Keratinocyte (primary cell): ENCODE data around the gene GNB3. TPM values are rescaled to one million over a fixed set of nuclear protein-coding genes. Genes with fewer than 3 reads are reported as not detected.

Experiments used
- DNase-seq: peaks from one replicate; pipeline ENCODE4 v3.0.0-alpha.2; 2011; ENCODE audit warnings: low read depth, missing footprints, low spot score
- FAIRE-seq: peaks from 2 replicates; lab custom pipeline; 2011; peaks lifted over from hg19 to GRCh38; lab: Jason Lieb, UNC
- H2AFZ ChIP-seq: 2 replicates; pipeline ENCODE4 v1.6.0; 2012; ENCODE audit warnings: low read length, control low read depth, inconsistent platforms; ENCODE audit not compliant: control insufficient read depth
- H3K27ac ChIP-seq: 2 replicates; pipeline ENCODE4 v1.5.1; 2011; ENCODE audit warnings: low read length; ENCODE audit not compliant: control insufficient read depth, insufficient read depth
- H3K27me3 ChIP-seq: 3 replicates; pipeline ENCODE4 v1.6.0; 2011; ENCODE audit warnings: low read length; ENCODE audit not compliant: control insufficient read depth, insufficient read depth; ENCODE audit errors: extremely low read depth
- H3K36me3 ChIP-seq, 2 experiments: 2 replicates in 1 of 2; 3 replicates in 1 of 2; pipeline ENCODE4 v1.5.1; 2011; ENCODE audit warnings: low read length in 2 of 2, mild to moderate bottlenecking in 1 of 2; ENCODE audit not compliant: control insufficient read depth in 2 of 2, insufficient read depth in 2 of 2; ENCODE audit errors: extremely low read depth in 1 of 2
- H3K4me1 ChIP-seq: 3 replicates; pipeline ENCODE4 v1.5.1; 2011; ENCODE audit warnings: low read length; ENCODE audit not compliant: control insufficient read depth, insufficient read depth; ENCODE audit errors: extremely low read depth
- H3K4me2 ChIP-seq: 3 replicates; pipeline ENCODE4 v1.6.0; 2011; ENCODE audit warnings: low read depth, low read length; ENCODE audit not compliant: control insufficient read depth, insufficient read depth; ENCODE audit errors: extremely low read depth
- H3K4me3 ChIP-seq, 3 experiments: fragments of 200-600 bp in 1 of 3; sonication (generic) in 1 of 3; 2 replicates in 2 of 3; 3 replicates in 1 of 3; pipeline ENCODE4 v1.5.1; 2011 to 2016; ENCODE audit warnings: low read length in 3 of 3, mild to moderate bottlenecking in 3 of 3, control low read depth in 2 of 3, inconsistent platforms in 1 of 3, low read depth in 1 of 3, mixed read lengths in 1 of 3, mixed run types in 1 of 3, moderate library complexity in 1 of 3; ENCODE audit not compliant: control insufficient read depth in 2 of 3, insufficient read depth in 2 of 3; ENCODE audit errors: extremely low read depth in 1 of 3
- H3K79me2 ChIP-seq: 2 replicates; pipeline ENCODE4 v1.6.0; 2012; ENCODE audit warnings: low read length; ENCODE audit not compliant: control insufficient read depth, insufficient read depth
- H3K9ac ChIP-seq: 3 replicates; pipeline ENCODE4 v1.6.0; 2011; ENCODE audit warnings: low read length; ENCODE audit not compliant: control insufficient read depth, insufficient read depth; ENCODE audit errors: extremely low read depth
- H3K9me1 ChIP-seq: 3 replicates; pipeline ENCODE4 v1.6.0; 2011; ENCODE audit warnings: low read length; ENCODE audit not compliant: control insufficient read depth, insufficient read depth; ENCODE audit errors: extremely low read depth
- H3K9me3 ChIP-seq: 2 replicates; pipeline ENCODE4 v1.5.1; 2012; ENCODE audit warnings: low read depth, low read length; ENCODE audit not compliant: control insufficient read depth
- H4K20me1 ChIP-seq: 3 replicates; pipeline ENCODE4 v1.6.0; 2011; ENCODE audit warnings: low read length; ENCODE audit not compliant: control insufficient read depth, insufficient read depth; ENCODE audit errors: extremely low read depth
- CTCF ChIP-seq, 3 experiments: IDR thresholded peaks in 1 of 3; conservative IDR thresholded peaks in 1 of 3; optimal IDR thresholded peaks in 1 of 3; 2 replicates in 2 of 3; 3 replicates in 1 of 3; pipeline versions ENCODE3 to v1.5.1; 2011; ENCODE audit warnings: low read length in 3 of 3, mild to moderate bottlenecking in 3 of 3, moderate library complexity in 2 of 3, control low read depth in 1 of 3, inconsistent platforms in 1 of 3; ENCODE audit not compliant: insufficient read depth in 2 of 3; ENCODE audit errors: extremely low read depth in 1 of 3
- EZH2 ChIP-seq: IDR thresholded peaks from one replicate; pipeline ENCODE4 v1.6.1; 2012; ENCODE audit warnings: inconsistent platforms, mild to moderate bottlenecking, low read length, moderate library complexity
- dilution Hi-C: fragments of 300-500 bp; cut with MboI; formaldehyde crosslinking; loops from one replicate; pipeline ENCODE4 v1.7.0; 2020; ENCODE audit warnings: low sequenced_read_pairs; ENCODE audit not compliant: extremely low pct_ligation_motif_present
- polyA plus RNA-seq, 5 experiments: library from polyadenylated mRNA; depleted of rRNA in 3 of 5; stranded (reverse) in 3 of 5; stranded (forward) in 1 of 5; unstranded in 1 of 5; fragments of >200 nt; gene quantifications; 1 replicate in 1 of 5; 2 replicates in 3 of 5; 3 replicates in 1 of 5; pipeline versions ENCODE4 v1.2.1 to v1.2.3, GENCODE V29; 2011 to 2012; ENCODE audit warnings: missing spikeins in 2 of 5, low read depth in 1 of 5, low replicate concordance in 1 of 5

GNB3 gene
- polyA plus RNA-seq, 1 donor (not counting 4 experiments of a cell fraction or from before 2014, with no cell fraction given): 0.80 TPM

- H3K36me3 ChIP-seq: peaks cover 0 to 4% of the 10 kb centered on the region in 2 experiments
- H3K9ac ChIP-seq: no peak overlapping the region
- H2AFZ ChIP-seq: no peak overlapping the region
- H3K27me3 ChIP-seq: no peaks in the 10 kb centered on the region
- no peak for TF ChIP-seq EZH2
- TF ChIP-seq CTCF (optimal IDR thresholded peaks at IDR 0.05 in 1 of 3, IDR thresholded peaks at IDR 0.05 in 1 of 3, conservative IDR thresholded peaks at IDR 0.05 in 1 of 3; ENCODE audit: extremely low read depth in 1 of 3, insufficient read depth in 2 of 3, low read length in 3 of 3): no peak
- dilution Hi-C loops: no loop called here
- H3K4me1 ChIP-seq: no peaks in the 10 kb centered on the region
- FAIRE-seq: no peak
- H3K27ac ChIP-seq: no peak overlapping the region
- DNase-seq: no peak
- no peak overlapping the region for H3K4me3 ChIP-seq
- no peaks in the 10 kb centered on the region for H3K9me1 ChIP-seq
- no peaks in the 10 kb centered on the region for H3K79me2 ChIP-seq
- no peak overlapping the region for H3K4me2 ChIP-seq
- H3K9me3 ChIP-seq: no peaks in the 10 kb centered on the region
- peaks cover 2% of the 10 kb centered on the region for H4K20me1 ChIP-seq
Observed at GRCh38 chr12:6837370-6838060, 3.2 kb upstream of the GNB3 start.

GRCh38 chr12:6838854-6839253, 1.9 kb upstream of the GNB3 start:
- dilution Hi-C loops: no loop called here
- Histone ChIP-seq H3K27me3 (no peaks in the 10 kb centered on the region), H3K9me1 (no peaks in the 10 kb centered on the region), H3K27ac (no peak overlapping the region), H3K4me3 (no peak overlapping the region), H2AFZ (no peak overlapping the region), H3K4me1 (no peaks in the 10 kb centered on the region), H3K9me3 (no peaks in the 10 kb centered on the region), H3K36me3 (peaks cover 0 to 4% of the 10 kb centered on the region in 2 experiments), H4K20me1 (peaks cover 2% of the 10 kb centered on the region), H3K79me2 (no peaks in the 10 kb centered on the region), H3K4me2 (no peak overlapping the region), H3K9ac (no peak overlapping the region)
- DNase-seq: no peak
- TF ChIP-seq EZH2: no peak
- no peak for TF ChIP-seq CTCF (optimal IDR thresholded peaks at IDR 0.05 in 1 of 3, IDR thresholded peaks at IDR 0.05 in 1 of 3, conservative IDR thresholded peaks at IDR 0.05 in 1 of 3; ENCODE audit: extremely low read depth in 1 of 3, insufficient read depth in 2 of 3, low read length in 3 of 3)
- no peak for FAIRE-seq
